ENCODE measurements around the gene ADARB2.

- TF ChIP-seq CTCF (IDR thresholded peaks at IDR 0.05) (no peak), POLR2A (IDR thresholded peaks at IDR 0.05; ENCODE audit: low read depth) (no peak), POLR2AphosphoS5 (IDR thresholded peaks at IDR 0.05) (no peak), EP300 (IDR thresholded peaks at IDR 0.05) (no peak)
Observed at GRCh38 chr10:1465993-1466764, 271.1 kb downstream of the ADARB2 start.

Data from esophagus muscularis mucosa (tissue), 4 donors.